Measurements from ENCODE around the gene PRSS38.

Gene PRSS38

DNA sequence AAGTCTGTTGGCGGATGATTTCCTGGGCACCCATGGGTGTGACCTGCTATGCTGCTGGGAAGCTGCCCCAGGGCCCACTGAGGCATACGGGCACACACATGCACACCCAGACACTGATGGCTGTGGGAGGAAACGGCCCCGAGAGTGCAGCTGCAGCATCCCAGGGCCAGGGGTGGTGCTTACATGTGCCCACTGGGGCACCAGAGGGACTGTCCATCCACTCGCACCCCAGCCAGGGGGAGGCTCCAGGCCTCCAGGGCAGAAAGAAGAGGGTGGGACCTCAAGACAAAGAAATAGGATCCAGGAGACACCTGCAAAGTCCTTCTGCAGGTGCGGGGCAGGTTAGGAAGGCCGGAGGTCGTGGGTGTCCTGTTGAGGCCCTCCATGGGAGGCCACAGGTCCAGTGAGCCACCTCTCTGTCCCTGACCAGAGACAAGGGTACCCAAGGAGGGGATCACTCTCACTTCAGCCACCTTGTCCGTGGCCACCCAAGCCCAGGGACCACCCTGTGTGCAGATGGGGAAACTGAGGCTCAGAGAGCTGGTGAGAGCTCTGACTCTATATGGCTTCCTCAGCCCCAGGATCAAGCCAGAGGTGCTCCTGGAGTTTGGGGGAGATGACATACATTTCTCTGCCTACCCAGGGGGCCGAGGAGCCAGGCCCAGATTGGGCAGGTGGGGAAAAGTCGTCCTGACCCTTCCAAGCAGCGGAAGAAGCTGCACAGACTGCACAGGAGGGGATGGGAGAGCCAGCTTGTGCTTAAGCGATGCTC, 75.2 kb downstream of the PRSS38 start:
- no peak for DNase-seq (ENCODE audit: low read depth in 1 of 2, low spot score in 1 of 2)
- Histone ChIP-seq H3K4me3 (replicated peaks; ENCODE audit: insufficient read depth, low read length) (no peak overlapping the region), H3K27me3 (ENCODE audit: insufficient read depth, poor library complexity, severe bottlenecking) (no peaks in the 10 kb centered on the region), H3K27ac (replicated peaks) (no peak overlapping the region)
- TF ChIP-seq, protein P1, sequence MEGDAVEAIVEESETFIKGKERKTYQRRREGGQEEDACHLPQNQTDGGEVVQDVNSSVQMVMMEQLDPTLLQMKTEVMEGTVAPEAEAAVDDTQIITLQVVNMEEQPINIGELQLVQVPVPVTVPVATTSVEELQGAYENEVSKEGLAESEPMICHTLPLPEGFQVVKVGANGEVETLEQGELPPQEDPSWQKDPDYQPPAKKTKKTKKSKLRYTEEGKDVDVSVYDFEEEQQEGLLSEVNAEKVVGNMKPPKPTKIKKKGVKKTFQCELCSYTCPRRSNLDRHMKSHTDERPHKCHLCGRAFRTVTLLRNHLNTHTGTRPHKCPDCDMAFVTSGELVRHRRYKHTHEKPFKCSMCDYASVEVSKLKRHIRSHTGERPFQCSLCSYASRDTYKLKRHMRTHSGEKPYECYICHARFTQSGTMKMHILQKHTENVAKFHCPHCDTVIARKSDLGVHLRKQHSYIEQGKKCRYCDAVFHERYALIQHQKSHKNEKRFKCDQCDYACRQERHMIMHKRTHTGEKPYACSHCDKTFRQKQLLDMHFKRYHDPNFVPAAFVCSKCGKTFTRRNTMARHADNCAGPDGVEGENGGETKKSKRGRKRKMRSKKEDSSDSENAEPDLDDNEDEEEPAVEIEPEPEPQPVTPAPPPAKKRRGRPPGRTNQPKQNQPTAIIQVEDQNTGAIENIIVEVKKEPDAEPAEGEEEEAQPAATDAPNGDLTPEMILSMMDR (IDR thresholded peaks at IDR 0.05; ENCODE audit: insufficient read depth, low read length), result no peak
- TF ChIP-seq SPI1 (IDR thresholded peaks at IDR 0.05; ENCODE audit: borderline replicate concordance, low read depth), result no peak
- TF ChIP-seq POLR2AphosphoS5 (IDR thresholded peaks at IDR 0.05; ENCODE audit: low read depth), result no peak
- TF ChIP-seq, protein P2, sequence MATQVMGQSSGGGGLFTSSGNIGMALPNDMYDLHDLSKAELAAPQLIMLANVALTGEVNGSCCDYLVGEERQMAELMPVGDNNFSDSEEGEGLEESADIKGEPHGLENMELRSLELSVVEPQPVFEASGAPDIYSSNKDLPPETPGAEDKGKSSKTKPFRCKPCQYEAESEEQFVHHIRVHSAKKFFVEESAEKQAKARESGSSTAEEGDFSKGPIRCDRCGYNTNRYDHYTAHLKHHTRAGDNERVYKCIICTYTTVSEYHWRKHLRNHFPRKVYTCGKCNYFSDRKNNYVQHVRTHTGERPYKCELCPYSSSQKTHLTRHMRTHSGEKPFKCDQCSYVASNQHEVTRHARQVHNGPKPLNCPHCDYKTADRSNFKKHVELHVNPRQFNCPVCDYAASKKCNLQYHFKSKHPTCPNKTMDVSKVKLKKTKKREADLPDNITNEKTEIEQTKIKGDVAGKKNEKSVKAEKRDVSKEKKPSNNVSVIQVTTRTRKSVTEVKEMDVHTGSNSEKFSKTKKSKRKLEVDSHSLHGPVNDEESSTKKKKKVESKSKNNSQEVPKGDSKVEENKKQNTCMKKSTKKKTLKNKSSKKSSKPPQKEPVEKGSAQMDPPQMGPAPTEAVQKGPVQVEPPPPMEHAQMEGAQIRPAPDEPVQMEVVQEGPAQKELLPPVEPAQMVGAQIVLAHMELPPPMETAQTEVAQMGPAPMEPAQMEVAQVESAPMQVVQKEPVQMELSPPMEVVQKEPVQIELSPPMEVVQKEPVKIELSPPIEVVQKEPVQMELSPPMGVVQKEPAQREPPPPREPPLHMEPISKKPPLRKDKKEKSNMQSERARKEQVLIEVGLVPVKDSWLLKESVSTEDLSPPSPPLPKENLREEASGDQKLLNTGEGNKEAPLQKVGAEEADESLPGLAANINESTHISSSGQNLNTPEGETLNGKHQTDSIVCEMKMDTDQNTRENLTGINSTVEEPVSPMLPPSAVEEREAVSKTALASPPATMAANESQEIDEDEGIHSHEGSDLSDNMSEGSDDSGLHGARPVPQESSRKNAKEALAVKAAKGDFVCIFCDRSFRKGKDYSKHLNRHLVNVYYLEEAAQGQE (IDR thresholded peaks at IDR 0.05; ENCODE audit: insufficient replicate concordance, low read depth), result no peak
- no peak for TF ChIP-seq GABPA (IDR thresholded peaks at IDR 0.05; ENCODE audit: low read depth)

DNA sequence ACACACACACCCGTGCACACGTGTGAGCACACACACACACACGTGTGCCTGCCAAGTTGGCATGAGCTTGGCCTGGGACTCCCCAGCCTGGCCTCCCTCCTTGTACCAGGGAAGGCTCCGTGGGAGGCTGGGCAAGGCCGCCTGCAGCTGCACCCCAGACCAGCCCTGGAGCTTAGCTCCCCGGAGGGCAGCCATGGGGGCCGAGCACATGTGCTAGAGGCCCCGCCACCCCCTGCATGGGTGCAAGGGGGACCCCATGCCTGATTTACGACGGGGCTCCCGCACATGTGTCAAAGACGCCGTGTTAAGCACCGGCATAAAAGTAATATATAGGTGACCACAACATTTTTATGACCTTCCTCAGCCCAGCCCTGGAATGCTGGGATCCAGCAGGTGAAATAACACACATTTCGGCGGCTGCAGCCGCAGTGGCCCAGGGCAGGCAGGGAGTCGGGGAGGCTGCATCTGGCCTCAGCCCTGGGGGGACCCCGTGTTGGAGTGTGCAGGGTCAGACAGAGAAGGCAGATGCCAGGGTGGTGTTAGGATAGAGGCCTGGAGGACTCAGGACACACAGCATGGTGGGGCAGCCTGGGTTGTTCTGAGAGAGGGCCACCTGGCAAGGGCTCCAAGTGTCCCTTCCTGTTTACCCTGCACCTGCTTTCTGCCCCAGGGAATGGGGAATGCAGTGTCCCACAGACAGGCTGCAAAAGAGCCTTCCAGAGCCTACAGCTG, 75.9 kb downstream of the PRSS38 start:
- no peak overlapping the region for H3K27ac ChIP-seq (replicated peaks)
- no peak for DNase-seq (ENCODE audit: low read depth in 1 of 2, low spot score in 1 of 2)
- TF ChIP-seq, protein P1 (IDR thresholded peaks at IDR 0.05; ENCODE audit: insufficient read depth, low read length), result no peak
- TF ChIP-seq POLR2AphosphoS5 (IDR thresholded peaks at IDR 0.05; ENCODE audit: low read depth) (no peak), GABPA (IDR thresholded peaks at IDR 0.05; ENCODE audit: low read depth) (no peak), SPI1 (IDR thresholded peaks at IDR 0.05; ENCODE audit: borderline replicate concordance, low read depth) (no peak)
- TF ChIP-seq, protein P2 (IDR thresholded peaks at IDR 0.05; ENCODE audit: insufficient replicate concordance, low read depth), result no peak
- no peak overlapping the region for H3K4me3 ChIP-seq (replicated peaks; ENCODE audit: insufficient read depth, low read length)
- no peaks in the 10 kb centered on the region for H3K27me3 ChIP-seq (ENCODE audit: insufficient read depth, poor library complexity, severe bottlenecking)

DNA sequence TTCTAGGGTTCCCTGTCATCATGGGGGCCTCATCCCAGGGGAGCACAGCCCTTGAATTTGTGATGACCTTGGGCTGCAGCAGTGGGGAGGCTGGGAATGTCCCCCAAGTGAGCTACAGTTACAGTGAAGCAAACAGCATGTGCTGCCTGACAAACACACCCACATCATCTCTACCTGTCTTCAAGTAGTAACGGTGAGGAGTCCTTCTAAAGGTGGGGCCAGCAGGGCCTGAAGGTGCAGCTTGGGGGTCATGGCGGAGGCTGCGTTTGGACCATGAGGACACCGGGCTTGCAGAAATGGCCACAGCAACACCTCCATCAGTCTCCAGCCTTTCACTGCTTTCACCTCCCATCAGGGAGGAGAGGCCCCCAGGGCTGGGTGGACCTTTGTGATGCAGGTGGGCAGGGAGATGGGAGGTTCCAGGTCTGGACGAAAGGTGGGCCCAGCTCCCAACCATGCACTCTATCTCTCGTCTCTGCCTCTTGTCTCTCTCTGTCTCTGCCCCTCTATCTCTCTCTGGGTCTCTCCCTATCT, 76.5 kb downstream of the PRSS38 start:
- TF ChIP-seq GABPA (IDR thresholded peaks at IDR 0.05; ENCODE audit: low read depth), result no peak
- TF ChIP-seq SPI1 (IDR thresholded peaks at IDR 0.05; ENCODE audit: borderline replicate concordance, low read depth), result no peak
- TF ChIP-seq POLR2AphosphoS5 (IDR thresholded peaks at IDR 0.05; ENCODE audit: low read depth), result no peak
- TF ChIP-seq, protein P1 (IDR thresholded peaks at IDR 0.05; ENCODE audit: insufficient read depth, low read length), result no peak
- TF ChIP-seq, protein P2 (IDR thresholded peaks at IDR 0.05; ENCODE audit: insufficient replicate concordance, low read depth), result no peak
- Histone ChIP-seq H3K27me3 (ENCODE audit: insufficient read depth, poor library complexity, severe bottlenecking) (no peaks in the 10 kb centered on the region), H3K27ac (replicated peaks) (no peak overlapping the region), H3K4me3 (replicated peaks; ENCODE audit: insufficient read depth, low read length) (no peak overlapping the region)
- no peak for DNase-seq (ENCODE audit: low read depth in 1 of 2, low spot score in 1 of 2)
